NCI-H146 (cell line): ENCODE measurements around the gene NDOR1.
A peak's percentile ranks its signal among the peaks of the same experiment; 100 is the strongest.

Experiments
- DNase-seq: peaks from one replicate; lab custom pipeline; 2025; lab: John Stamatoyannopoulos, UW

The NDOR1 gene

GRCh38 chr9:137167747-137168572, 37.5 kb upstream of the NDOR1 start:
- DNase-seq = peak; percentile 78

DNA sequence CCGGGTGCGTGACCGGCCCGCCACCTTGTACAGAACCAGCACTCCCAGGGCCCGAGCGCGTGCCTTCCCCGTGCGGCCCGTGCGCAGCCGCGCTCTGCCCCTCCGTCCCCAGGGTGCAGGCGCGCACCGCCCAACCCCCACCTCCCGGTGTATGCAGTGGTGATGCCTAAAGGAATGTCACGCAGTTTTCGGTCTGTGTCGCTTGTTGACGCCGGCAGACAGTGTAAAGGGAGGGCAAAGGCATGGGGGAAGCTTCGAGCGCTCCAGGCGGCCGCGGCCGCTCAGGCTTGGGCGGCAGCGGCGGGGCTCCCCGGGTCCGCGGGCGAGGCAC, 37.0 kb upstream of the NDOR1 start:
- no peak for DNase-seq

- peak; percentile 80 for DNase-seq
Measured at GRCh38 chr9:137168904-137169856, 36.3 kb upstream of the NDOR1 start.

DNA sequence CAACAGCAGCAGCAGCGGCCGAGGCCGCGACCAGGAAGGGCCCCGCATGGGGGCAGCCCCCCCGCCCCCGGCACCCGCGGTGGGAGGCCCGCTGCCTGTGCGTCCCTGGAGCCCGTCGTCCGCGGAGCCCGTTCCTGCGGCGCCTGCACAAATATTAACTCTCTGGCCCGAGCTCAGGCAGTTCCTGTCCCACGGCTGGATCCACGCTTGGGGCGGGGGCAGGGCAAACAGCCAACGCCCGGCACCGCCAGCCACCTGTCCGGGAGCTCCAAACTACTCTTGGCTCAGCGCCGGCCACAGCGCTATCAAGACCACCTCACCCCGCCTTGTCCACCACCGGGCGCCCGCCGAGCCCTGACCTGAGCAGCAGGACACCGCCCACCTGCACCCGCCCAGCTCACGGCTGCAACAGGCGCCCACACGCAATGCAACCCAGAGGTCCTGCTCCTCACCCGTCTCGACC, 35.6 kb upstream of the NDOR1 start, which contains the start of gene LRRC26:
Gene LRRC26, minus strand, starts transcription at position 156 of the 463 bp plus-strand sequence. Its CDS starts 108 bp downstream, at position 48.
- DNase-seq = no peak

DNA sequence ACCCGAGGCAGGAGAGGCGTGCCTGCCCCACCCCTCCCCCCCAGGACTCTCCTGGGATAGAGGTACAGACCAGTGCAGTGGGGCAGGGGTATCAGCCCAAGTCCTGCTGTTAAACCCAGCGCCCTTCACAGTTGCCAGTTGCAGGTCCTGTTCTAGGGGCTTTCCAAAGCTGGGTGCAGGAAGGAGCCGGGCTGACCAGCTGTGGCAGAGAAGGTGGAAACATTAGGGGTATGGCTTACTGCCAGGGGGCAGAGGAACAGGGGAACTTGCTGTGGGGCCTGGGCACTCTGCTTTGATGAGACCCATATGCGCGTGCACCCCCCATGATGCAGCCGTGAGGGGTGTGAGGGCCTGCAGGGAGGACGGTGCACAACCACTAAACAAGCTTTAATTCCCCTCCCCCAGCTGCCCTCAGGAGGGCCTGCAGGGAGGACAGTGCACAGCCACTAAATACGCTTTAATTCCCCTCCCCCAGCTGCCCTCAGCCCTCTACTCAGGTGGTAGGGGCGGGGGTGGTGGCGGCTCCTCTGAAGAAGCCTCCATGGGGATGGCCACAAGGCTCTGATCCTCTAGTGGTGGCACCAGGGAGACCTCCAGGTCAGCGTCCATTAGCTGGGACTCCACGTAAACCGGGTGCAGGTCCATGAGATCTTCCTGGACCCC, 34.9 kb upstream of the NDOR1 start:
- DNase-seq = no peak

- DNase-seq = no peak
Measured at GRCh38 chr9:137171149-137171900, 34.2 kb upstream of the NDOR1 start.

DNA sequence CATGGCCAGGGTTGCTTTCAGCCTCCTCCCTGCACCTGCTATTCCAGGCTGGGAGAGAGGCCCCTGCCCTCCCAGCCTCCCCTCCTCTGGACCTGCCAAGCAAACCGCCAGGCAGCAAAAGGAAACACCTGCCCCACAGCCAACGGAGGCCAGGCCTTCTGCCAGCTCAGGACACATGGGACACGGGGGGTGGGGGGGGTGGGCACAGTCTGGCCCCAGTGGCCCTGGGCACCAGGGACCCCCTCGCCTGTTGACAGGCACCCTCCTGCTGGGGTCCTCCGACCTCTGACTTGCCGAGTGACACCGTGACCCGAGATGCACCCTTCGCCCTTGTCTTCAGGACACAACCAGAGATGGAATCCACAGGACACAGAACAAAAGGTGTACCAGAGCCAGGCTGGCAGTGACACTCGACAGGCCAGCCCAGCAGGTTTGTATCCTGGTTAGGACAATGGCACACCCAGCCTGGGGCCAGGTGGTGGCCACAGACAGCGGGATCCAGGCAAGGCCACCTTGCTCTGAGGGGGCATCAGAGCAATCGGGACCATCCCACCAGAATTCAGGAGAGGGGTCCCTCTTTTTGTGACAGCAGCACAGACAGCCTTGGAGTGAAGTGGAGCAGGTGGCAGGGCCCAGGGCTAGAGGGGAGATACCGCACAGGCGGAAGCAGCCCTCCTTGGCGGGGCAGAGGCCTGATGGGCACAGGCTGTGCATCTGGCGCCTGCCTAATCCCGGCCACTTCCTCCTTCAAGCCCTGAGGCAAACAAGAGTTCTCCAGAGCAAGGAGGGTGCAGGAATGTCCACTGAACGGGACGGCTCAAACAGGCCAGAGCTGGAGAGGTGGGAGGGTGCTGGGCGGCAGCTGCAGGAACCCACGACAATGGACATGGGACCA, 32.4 kb upstream of the NDOR1 start:
- DNase-seq = no peak

GRCh38 chr9:137173796-137174664, 31.5 kb upstream of the NDOR1 start:
- DNase-seq = no peak

DNA sequence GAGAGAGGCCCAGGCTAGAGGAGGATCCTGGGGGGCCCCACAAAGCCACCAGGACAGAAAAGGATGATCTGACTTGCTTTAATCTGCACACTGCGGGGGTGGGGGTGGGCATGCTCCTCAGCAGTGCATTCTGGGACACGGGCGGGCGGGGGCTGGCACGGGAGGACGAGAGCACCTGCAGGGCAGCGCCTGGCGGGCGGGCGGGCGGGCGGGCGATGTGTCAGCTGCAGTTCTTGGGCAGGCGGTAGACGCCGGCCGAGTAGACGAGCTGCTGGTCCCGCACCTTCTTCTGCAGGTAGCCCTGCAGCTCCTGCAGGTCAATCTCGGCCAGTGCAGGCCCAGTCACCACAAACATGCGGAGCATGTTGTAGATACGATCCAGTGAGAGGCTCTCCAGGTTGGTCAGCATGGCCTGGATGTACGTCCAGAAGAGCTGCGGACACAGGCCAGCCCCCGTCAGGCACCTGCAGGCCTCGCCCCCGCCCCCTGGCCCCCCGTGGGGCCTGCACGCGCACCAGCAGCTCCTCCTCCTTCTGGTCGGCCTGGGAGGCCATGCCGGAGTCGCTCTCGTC, 30.7 kb upstream of the NDOR1 start:
- peak; percentile 80 for DNase-seq

- no peak for DNase-seq
Measured at GRCh38 chr9:137175345-137175961, 30.0 kb upstream of the NDOR1 start.

GRCh38 chr9:137176302-137177182, 29.0 kb upstream of the NDOR1 start:
- DNase-seq = peak; percentile 68

DNA sequence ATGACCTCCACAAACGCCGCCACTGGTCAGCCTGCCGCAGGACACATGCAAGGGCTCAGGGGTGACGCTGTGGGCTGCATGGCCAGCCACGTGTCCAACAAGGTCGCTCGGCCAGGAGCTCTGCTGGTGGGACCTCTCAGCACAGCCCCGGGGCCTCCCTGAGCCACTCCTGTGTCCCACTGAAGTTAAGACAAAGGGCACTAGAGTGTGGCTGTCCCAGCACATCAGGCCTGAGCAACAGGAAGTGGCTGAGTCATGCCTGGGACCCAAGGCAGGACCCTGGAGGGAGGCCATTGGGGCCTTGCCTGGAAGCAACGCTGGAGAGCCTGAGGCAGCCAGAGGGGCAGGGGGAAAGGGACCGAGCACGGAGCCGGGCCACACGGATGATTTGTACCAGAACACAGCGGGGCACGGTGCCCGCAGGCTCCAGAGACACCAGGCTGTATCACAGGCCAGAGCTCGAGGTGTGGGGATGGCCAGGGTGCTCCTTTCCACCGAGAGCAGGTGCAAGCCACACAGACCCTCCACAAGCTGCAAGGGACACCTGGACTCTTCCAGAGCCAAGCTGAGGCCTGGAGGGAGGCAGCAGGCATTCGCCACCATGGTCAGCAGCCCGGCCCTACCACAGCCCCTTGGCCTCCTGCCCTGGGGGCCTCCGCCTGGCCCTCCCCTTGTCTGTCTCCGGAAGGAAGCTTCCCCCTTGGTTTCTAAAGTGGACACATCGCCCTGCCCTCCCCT, 27.1 kb upstream of the NDOR1 start:
- DNase-seq = no peak

DNA sequence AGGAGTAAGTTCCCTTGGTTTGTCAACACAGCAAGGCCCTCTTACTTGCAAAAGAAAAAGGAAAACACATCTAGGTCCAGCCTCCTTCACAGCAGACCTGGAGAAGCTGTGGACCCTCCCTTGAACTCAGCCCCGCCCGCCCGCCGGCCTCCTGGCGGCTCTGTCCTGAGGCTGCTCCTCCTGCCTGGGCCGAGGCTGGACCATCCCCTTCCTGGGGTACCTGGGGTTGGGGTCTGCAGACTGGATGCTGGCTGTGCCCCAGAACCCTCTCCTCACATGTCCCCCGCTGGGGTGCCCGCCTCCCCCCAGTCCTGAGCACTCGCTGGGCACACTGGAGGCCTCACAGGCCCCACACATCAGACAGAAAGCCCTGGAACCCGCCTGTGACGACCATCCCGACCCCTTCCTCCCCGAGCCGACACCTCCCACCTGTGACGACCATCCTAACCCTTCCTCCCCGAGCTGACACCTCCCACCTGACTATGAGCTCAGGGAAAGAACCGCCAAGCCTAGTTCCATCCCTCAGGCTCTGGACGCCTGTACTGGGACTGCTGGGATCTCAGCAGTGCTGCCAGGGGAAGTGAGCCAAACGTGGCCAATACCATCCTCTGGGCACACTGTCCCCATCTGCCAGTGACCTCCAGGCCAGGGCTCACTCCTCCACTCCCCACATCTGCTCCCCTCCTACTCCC, 26.4 kb upstream of the NDOR1 start:
- DNase-seq = no peak

DNA sequence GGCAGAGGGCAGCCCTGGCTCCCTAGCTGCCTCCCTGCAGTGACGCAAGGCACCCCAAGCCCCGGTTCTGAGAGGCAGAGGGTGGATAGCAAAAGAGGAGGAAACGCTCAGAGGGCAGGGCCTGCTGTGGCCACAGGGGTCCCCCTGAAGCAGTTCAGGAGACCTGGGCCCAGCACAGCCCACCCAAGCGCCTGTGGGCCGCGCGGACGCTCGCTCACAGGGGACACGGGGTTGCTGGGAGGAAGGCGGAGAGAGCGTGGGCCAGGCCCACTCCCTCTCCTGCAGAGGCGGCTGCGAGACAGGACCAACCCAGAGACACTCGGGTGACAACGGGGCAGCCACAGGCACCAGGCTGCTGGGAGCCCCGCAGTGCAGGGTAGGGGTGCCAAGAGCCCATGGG, 25.7 kb upstream of the NDOR1 start:
- DNase-seq = no peak

DNA sequence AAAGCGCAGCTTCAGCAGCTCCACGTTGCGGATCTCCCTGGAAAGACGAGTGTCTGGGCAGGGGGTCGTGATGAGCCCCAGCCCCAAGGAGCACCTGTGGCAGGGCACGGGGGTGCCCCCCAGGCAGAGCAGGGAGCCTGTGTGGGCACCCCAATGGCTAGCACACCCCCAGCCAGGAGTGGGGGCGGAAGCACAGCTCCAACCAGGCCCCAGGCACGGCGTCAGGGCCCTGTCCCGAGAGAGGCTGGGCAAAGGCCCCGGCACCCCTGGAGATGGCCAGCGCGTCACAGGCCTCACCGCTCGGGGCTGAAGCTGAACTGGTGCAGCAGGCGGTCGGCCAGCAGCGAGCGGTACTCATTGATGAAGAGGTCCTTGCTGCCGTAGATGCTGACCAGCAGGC, 25.0 kb upstream of the NDOR1 start:
- DNase-seq = no peak

GRCh38 chr9:137181680-137182079, 23.8 kb upstream of the NDOR1 start:
- no peak for DNase-seq
